ENCODE data around the gene PLXNA4. TPM values are rescaled to one million over a fixed set of nuclear protein-coding genes. Genes with fewer than 3 reads are reported as not detected.

The PLXNA4 gene
- total RNA-seq, 2 experiments from 2014 or later: 0.75 to 0.85 TPM

GRCh38 chr7:132519936-132520335, 56.3 kb downstream of the PLXNA4 start:
- H3K27ac ChIP-seq (ENCODE audit: low read depth in 1 of 2, low read length in 2 of 2): no peak overlapping the region
- ChIA-PET CTCF (no interaction called here), POLR2A (no interaction called here)
- ATAC-seq (ENCODE audit: poor library complexity): no peak
- H3K36me3 Mint-ChIP-seq (ENCODE audit: low read depth): no peaks in the 10 kb centered on the region
- DNase-seq: peak in 1 of 14 experiments; percentile 19
- no peaks in the 10 kb centered on the region for H3K27me3 Mint-ChIP-seq
- intact Hi-C loops (cut with DNase I, micrococcal nuclease): no loop called here
- no peak overlapping the region for H3K27ac Mint-ChIP-seq
- H3K9me3 ChIP-seq (ENCODE audit: control insufficient read depth in 1 of 2, insufficient read depth in 1 of 2, low read length in 2 of 2): no peaks in the 10 kb centered on the region
- H3K4me1 ChIP-seq (ENCODE audit: insufficient read depth, low read length): no peaks in the 10 kb centered on the region
- H3K4me3 Mint-ChIP-seq: no peak overlapping the region
- no peaks in the 10 kb centered on the region for H3K4me1 Mint-ChIP-seq (ENCODE audit: low read depth)
- H3K9me3 Mint-ChIP-seq: no peaks in the 10 kb centered on the region
- H3K36me3 ChIP-seq (ENCODE audit: insufficient read depth, low read length): no peaks in the 10 kb centered on the region
- H3K4me3 ChIP-seq (ENCODE audit: low read length): no peak overlapping the region
- no peak for TF ChIP-seq CTCF (IDR thresholded peaks at IDR 0.05)
- no peaks in the 10 kb centered on the region for H3K27me3 ChIP-seq (ENCODE audit: control insufficient read depth in 1 of 2, insufficient read depth in 2 of 2, low read length in 2 of 2)

- ATAC-seq (ENCODE audit: poor library complexity) (no peak), DNase-seq (no peak)
- Mint-ChIP-seq H3K27ac (no peak overlapping the region), H3K27me3 (no peaks in the 10 kb centered on the region), H3K4me1 (ENCODE audit: low read depth) (no peaks in the 10 kb centered on the region), H3K9me3 (no peaks in the 10 kb centered on the region), H3K4me3 (no peak overlapping the region), H3K36me3 (ENCODE audit: low read depth) (no peaks in the 10 kb centered on the region)
- H3K36me3 ChIP-seq (ENCODE audit: insufficient read depth, low read length): no peaks in the 10 kb centered on the region
- H3K4me3 ChIP-seq (ENCODE audit: low read length): no peak overlapping the region
- no peak for TF ChIP-seq CTCF (IDR thresholded peaks at IDR 0.05)
- no peaks in the 10 kb centered on the region for H3K27me3 ChIP-seq (ENCODE audit: control insufficient read depth in 1 of 2, insufficient read depth in 2 of 2, low read length in 2 of 2)
- ChIA-PET POLR2A (no interaction called here), CTCF (no interaction called here)
- intact Hi-C loops (cut with DNase I, micrococcal nuclease): no loop called here
- no peaks in the 10 kb centered on the region for H3K4me1 ChIP-seq (ENCODE audit: insufficient read depth, low read length)
- no peaks in the 10 kb centered on the region for H3K9me3 ChIP-seq (ENCODE audit: control insufficient read depth in 1 of 2, insufficient read depth in 1 of 2, low read length in 2 of 2)
- H3K27ac ChIP-seq (ENCODE audit: low read depth in 1 of 2, low read length in 2 of 2): no peak overlapping the region
These were observed 57.5 kb downstream of the PLXNA4 start for GRCh38 chr7:132518839-132519173.

- no peaks in the 10 kb centered on the region for H3K27me3 Mint-ChIP-seq
- H3K4me1 Mint-ChIP-seq (ENCODE audit: low read depth): no peaks in the 10 kb centered on the region
- no peaks in the 10 kb centered on the region for H3K36me3 Mint-ChIP-seq (ENCODE audit: low read depth)
- no peaks in the 10 kb centered on the region for H3K9me3 Mint-ChIP-seq
- DNase-seq (peak in 2 of 14 experiments; percentile 17 to 19), ATAC-seq (ENCODE audit: poor library complexity) (no peak)
- Histone ChIP-seq H3K27me3 (ENCODE audit: control insufficient read depth in 1 of 2, insufficient read depth in 2 of 2, low read length in 2 of 2) (no peaks in the 10 kb centered on the region), H3K36me3 (ENCODE audit: insufficient read depth, low read length) (no peaks in the 10 kb centered on the region), H3K9me3 (ENCODE audit: control insufficient read depth in 1 of 2, insufficient read depth in 1 of 2, low read length in 2 of 2) (no peaks in the 10 kb centered on the region), H3K27ac (ENCODE audit: low read depth in 1 of 2, low read length in 2 of 2) (no peak overlapping the region), H3K4me3 (ENCODE audit: low read length) (no peak overlapping the region), H3K4me1 (ENCODE audit: insufficient read depth, low read length) (no peaks in the 10 kb centered on the region)
- ChIA-PET CTCF (interaction anchor here (1.3 kb wide), 1 partner anchor 124 kb away, joined by 3 read pairs; no protein-coding TSS in a partner anchor), POLR2A (interaction anchor here (1.2 kb wide), 1 partner anchor 44 kb away, joined by 4 read pairs; no protein-coding TSS in a partner anchor)
- intact Hi-C loops (cut with DNase I, micrococcal nuclease): no loop called here
- H3K4me3 Mint-ChIP-seq: no peak overlapping the region
- H3K27ac Mint-ChIP-seq: no peak overlapping the region
- no peak for TF ChIP-seq CTCF (IDR thresholded peaks at IDR 0.05)
These were observed 58.0 kb downstream of the PLXNA4 start for GRCh38 chr7:132518102-132518838.

All from CD4-positive, alpha-beta T cell (primary cell).